ENCODE measurements around the gene EPB41L4B. TPM values are rescaled to one million over a fixed set of nuclear protein-coding genes. Genes with fewer than 3 reads are reported as not detected.

The EPB41L4B gene
- total and polyA plus RNA-seq, 2 of the 4 experiments (the other 2 are of a cell fraction) = 0.36 to 0.54 TPM

GRCh38 chr9:109342878-109343277 is 22.0 kb upstream of the EPB41L4B start:
- H4K8ac ChIP-seq (ENCODE audit: low read depth in 2 of 2, low read length in 2 of 2) = no peak overlapping the region
- H3K23ac ChIP-seq (ENCODE audit: low read depth, low read length) = no peak overlapping the region
- no TSS peak for BruUV-seq (replicated peaks)
- DNase-seq (no peak), ATAC-seq (ENCODE audit: low read depth) (no peak)
- intact Hi-C loops (cut with micrococcal nuclease) (no loop called here), dilution Hi-C loops (cut with HindIII; ENCODE audit: low sequenced_read_pairs, unreplicated experiment) (no loop called here), in situ Hi-C loops (cut with MboI; ENCODE audit: low sequenced_read_pairs) (no loop called here)
- H3K27me3 ChIP-seq (ENCODE audit: control insufficient read depth, insufficient read depth, low read length) = peaks cover 26% of the 10 kb centered on the region
- no peak overlapping the region for H4K5ac ChIP-seq (ENCODE audit: low read depth, low read length)
- H3K56ac ChIP-seq (ENCODE audit: extremely low read depth, insufficient read depth, low read length) = no peak overlapping the region
- no peak for TF ChIP-seq MXI1 (IDR thresholded peaks at IDR 0.05; ENCODE audit: borderline replicate concordance, low read depth, low read length)
- TF ChIP-seq CTCF (conservative IDR thresholded peaks at IDR 0.05; ENCODE audit: low read depth, low read length) = no peak
- H4K91ac ChIP-seq (ENCODE audit: insufficient read depth, low read depth, low read length) = no peak overlapping the region
- no peak overlapping the region for H3K18ac ChIP-seq (ENCODE audit: low read depth, low read length)
- H2BK20ac ChIP-seq (ENCODE audit: low read depth, low read length) = no peak overlapping the region
- no peak overlapping the region for H3K4ac ChIP-seq (ENCODE audit: low read depth, low read length)
- H3K27ac ChIP-seq (ENCODE audit: insufficient read depth, low read length) = no peak overlapping the region
- H3K36me3 ChIP-seq (ENCODE audit: control insufficient read depth, insufficient read depth, low read length) = no peaks in the 10 kb centered on the region
- no peaks in the 10 kb centered on the region for H4K20me1 ChIP-seq (ENCODE audit: insufficient read depth, low read length)
- H2AFZ ChIP-seq (replicated peaks; ENCODE audit: low read length, poor library complexity) = no peak overlapping the region
- H2BK5ac ChIP-seq (ENCODE audit: low read depth, low read length, poor library complexity, severe bottlenecking) = no peak overlapping the region
- WGBS, 2 experiments (ENCODE audit: extremely low coverage in 2 of 2, insufficient read length in 1 of 2) = 77% methylated on average over 4 of the region's 4 CpGs; no CpG with 5 or more reads in 1 of the 2 experiments
- H3K9me3 ChIP-seq (ENCODE audit: control insufficient read depth, insufficient read depth, low read length) = no peaks in the 10 kb centered on the region
- H3K79me1 ChIP-seq (ENCODE audit: low read depth in 1 of 2, low read length in 2 of 2) = no peaks in the 10 kb centered on the region
- no peaks in the 10 kb centered on the region for H3K9me1 ChIP-seq (ENCODE audit: insufficient read depth, low read length)
- H3K4me3 ChIP-seq (ENCODE audit: insufficient read depth, low read depth, low read length) = no peak overlapping the region
- POLR2A ChIA-PET (ENCODE audit: unreplicated experiment) = no interaction called here
- no peak overlapping the region for H3K9ac ChIP-seq (ENCODE audit: low read depth, low read length)
- CTCF ChIA-PET = interaction anchor here (0.6 kb wide), 1 partner anchor 200 kb away, joined by 5 read pairs; no protein-coding TSS in a partner anchor
- H3K4me2 ChIP-seq (ENCODE audit: low read depth, low read length) = no peak overlapping the region
- H2BK120ac ChIP-seq (ENCODE audit: low read depth, low read length) = no peak overlapping the region
- no peaks in the 10 kb centered on the region for H3K4me1 ChIP-seq (ENCODE audit: control insufficient read depth, insufficient read depth, low read length)
- H2AK5ac ChIP-seq (ENCODE audit: low read depth, low read length) = no peak overlapping the region
- H2AK9ac ChIP-seq (replicated peaks; ENCODE audit: low read depth, low read length, poor library complexity) = peak overlapping the region; percentile 61
- no peak overlapping the region for H2BK15ac ChIP-seq (ENCODE audit: low read depth, low read length)
- H3K14ac ChIP-seq (replicated peaks; ENCODE audit: low read depth, low read length) = no peak overlapping the region

All from IMR-90 (cell line).